Activated naive CD4-positive, alpha-beta T cell treated with anti-CD3 and anti-CD28 coated beads, Interleukin-2, amount 50 U/mL, for 24 hours (primary cell): Measurements from ENCODE around the gene GRM8.

Source experiments
- H3K27ac Mint-ChIP-seq: one replicate; pipeline ENCODE4 v1.8.0; 2021; ENCODE audit warnings: mild to moderate bottlenecking, mixed read lengths
- H3K27me3 Mint-ChIP-seq: one replicate; pipeline ENCODE4 v1.8.0; 2021; ENCODE audit warnings: mixed read lengths
- H3K36me3 Mint-ChIP-seq: one replicate; pipeline ENCODE4 v1.8.0; 2021; ENCODE audit warnings: mixed read lengths
- H3K4me1 Mint-ChIP-seq: one replicate; pipeline ENCODE4 v1.8.0; 2021; ENCODE audit warnings: mixed read lengths
- H3K4me3 Mint-ChIP-seq: one replicate; pipeline ENCODE4 v1.8.0; 2021; ENCODE audit warnings: mild to moderate bottlenecking, mixed read lengths
- H3K9me3 Mint-ChIP-seq: one replicate; pipeline ENCODE4 v1.8.0; 2021; ENCODE audit warnings: mixed read lengths

GRM8 gene

DNA sequence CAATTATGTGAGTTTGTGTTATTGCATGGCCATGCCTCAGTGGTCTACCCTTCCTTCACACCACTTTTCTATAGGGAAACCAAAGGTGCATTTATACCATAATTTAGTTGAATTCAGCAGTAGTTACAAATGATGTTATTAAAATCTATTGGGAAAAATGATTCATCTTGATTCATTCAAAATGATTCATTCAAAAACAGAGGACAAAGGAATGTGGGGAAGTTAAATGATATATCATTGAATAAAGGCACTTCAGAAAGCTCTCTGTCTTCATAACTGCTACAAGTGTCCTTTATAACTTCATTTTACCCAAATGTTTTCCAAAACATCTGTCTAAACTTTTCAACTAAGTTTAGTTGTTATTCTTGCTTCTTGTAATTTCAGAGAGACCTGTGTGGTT is 722.9 kb downstream of the GRM8 start:
- no peaks in the 10 kb centered on the region for H3K36me3 Mint-ChIP-seq
- H3K4me1 Mint-ChIP-seq = no peaks in the 10 kb centered on the region
- H3K27me3 Mint-ChIP-seq = no peaks in the 10 kb centered on the region
- H3K9me3 Mint-ChIP-seq = peaks cover 5% of the 10 kb centered on the region
- no peak overlapping the region for H3K4me3 Mint-ChIP-seq
- H3K27ac Mint-ChIP-seq = no peak overlapping the region

DNA sequence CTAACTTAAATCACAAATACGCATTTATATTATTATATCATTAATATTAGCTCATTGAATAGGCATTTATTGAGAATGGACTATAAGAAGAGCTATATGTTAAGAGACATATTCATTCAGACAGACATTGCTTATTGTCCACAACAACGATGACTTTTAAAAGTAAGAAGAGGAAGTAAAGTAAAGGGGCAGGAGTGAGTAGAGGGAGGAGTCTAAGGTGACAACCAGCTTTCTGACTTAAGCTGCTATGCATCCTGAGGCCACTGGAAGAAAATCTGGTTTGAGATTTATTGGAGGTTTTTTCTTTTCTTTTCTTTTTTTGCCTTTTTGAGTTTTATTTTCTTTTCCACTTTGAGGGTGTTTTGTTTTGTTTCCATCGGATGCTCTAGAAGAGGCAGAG is 723.5 kb downstream of the GRM8 start:
- H3K9me3 Mint-ChIP-seq = peaks cover 5% of the 10 kb centered on the region
- H3K36me3 Mint-ChIP-seq = no peaks in the 10 kb centered on the region
- no peaks in the 10 kb centered on the region for H3K4me1 Mint-ChIP-seq
- no peak overlapping the region for H3K4me3 Mint-ChIP-seq
- no peaks in the 10 kb centered on the region for H3K27me3 Mint-ChIP-seq
- H3K27ac Mint-ChIP-seq = no peak overlapping the region

DNA sequence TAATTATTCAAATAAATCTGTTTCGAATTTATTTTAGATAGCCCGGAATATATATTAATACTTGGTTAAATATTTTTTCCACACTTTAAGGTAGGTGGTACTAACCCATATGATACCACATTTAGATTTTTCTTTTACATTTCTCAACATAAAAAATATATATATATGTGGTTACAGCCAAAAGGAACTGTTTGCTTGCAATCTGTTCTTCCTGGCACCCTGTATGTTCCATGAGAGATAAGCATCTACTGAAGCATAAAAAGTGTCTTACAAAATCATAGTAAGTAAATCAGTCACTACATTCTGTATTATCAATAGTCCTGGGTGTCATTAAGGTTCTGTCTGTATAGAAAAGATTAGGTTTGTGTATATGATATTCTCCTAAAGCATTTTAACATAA is 726.8 kb downstream of the GRM8 start:
- Mint-ChIP-seq H3K36me3 (no peaks in the 10 kb centered on the region), H3K9me3 (peaks cover 10% of the 10 kb centered on the region), H3K4me1 (no peaks in the 10 kb centered on the region), H3K4me3 (no peak overlapping the region), H3K27me3 (no peaks in the 10 kb centered on the region), H3K27ac (no peak overlapping the region)

GRCh38 chr7:126524967-126525366 is 727.8 kb downstream of the GRM8 start:
- Mint-ChIP-seq H3K9me3 (peaks cover 10% of the 10 kb centered on the region), H3K27ac (no peak overlapping the region), H3K4me3 (no peak overlapping the region), H3K27me3 (no peaks in the 10 kb centered on the region), H3K36me3 (no peaks in the 10 kb centered on the region), H3K4me1 (no peaks in the 10 kb centered on the region)

- Mint-ChIP-seq H3K36me3 (no peaks in the 10 kb centered on the region), H3K9me3 (peaks cover 13% of the 10 kb centered on the region), H3K27ac (no peak overlapping the region), H3K4me1 (no peaks in the 10 kb centered on the region), H3K27me3 (no peaks in the 10 kb centered on the region), H3K4me3 (no peak overlapping the region)
Observed at GRCh38 chr7:126511046-126511445, 741.7 kb downstream of the GRM8 start.

- Mint-ChIP-seq H3K4me3 (no peak overlapping the region), H3K27me3 (no peaks in the 10 kb centered on the region), H3K27ac (no peak overlapping the region)
Observed at GRCh38 chr7:126501617-126502016, 751.1 kb downstream of the GRM8 start.

GRCh38 chr7:126499481-126499880 is 753.3 kb downstream of the GRM8 start:
- H3K27me3 Mint-ChIP-seq = no peaks in the 10 kb centered on the region
- H3K4me3 Mint-ChIP-seq = no peak overlapping the region
- no peaks in the 10 kb centered on the region for H3K36me3 Mint-ChIP-seq
- H3K9me3 Mint-ChIP-seq = peaks cover 5% of the 10 kb centered on the region
- H3K27ac Mint-ChIP-seq = no peak overlapping the region
- no peaks in the 10 kb centered on the region for H3K4me1 Mint-ChIP-seq

More at GRCh38 chr7:126501617-126502016, 751.1 kb downstream of the GRM8 start:
- H3K9me3 Mint-ChIP-seq = peaks cover 12% of the 10 kb centered on the region
- H3K36me3 Mint-ChIP-seq = no peaks in the 10 kb centered on the region
- H3K4me1 Mint-ChIP-seq = no peaks in the 10 kb centered on the region

- Mint-ChIP-seq H3K4me1 (no peaks in the 10 kb centered on the region), H3K27me3 (no peaks in the 10 kb centered on the region), H3K9me3 (peaks cover 5% of the 10 kb centered on the region), H3K27ac (no peak overlapping the region), H3K36me3 (no peaks in the 10 kb centered on the region), H3K4me3 (no peak overlapping the region)
Observed at GRCh38 chr7:126495733-126496132, 757.0 kb downstream of the GRM8 start.

- Mint-ChIP-seq H3K27me3 (no peaks in the 10 kb centered on the region), H3K4me3 (no peak overlapping the region), H3K9me3 (peaks cover 5% of the 10 kb centered on the region), H3K27ac (no peak overlapping the region), H3K4me1 (no peaks in the 10 kb centered on the region), H3K36me3 (no peaks in the 10 kb centered on the region)
Observed at GRCh38 chr7:126495001-126495400, 757.7 kb downstream of the GRM8 start.

DNA sequence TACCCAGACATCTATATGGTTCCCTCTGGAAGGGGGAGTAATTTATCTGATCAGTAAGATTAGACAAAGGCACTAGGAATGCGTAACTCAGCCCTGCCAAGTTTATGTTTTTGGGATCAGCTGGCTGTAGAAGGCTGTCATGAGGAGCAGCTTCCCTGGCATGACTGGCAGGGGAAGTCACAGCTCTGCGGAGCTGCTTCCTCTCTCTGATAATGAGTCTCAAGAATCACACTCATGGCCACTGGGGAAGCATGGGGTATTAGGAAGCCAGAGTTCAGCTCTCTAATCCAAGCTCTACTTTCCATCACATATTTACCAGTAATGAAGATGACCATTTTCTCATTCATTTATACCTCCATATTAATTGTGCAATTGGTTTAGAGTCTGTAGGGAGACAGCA is 758.9 kb downstream of the GRM8 start:
- no peaks in the 10 kb centered on the region for H3K9me3 Mint-ChIP-seq
- no peaks in the 10 kb centered on the region for H3K36me3 Mint-ChIP-seq
- no peak overlapping the region for H3K27ac Mint-ChIP-seq
- H3K27me3 Mint-ChIP-seq = no peaks in the 10 kb centered on the region
- no peaks in the 10 kb centered on the region for H3K4me1 Mint-ChIP-seq
- no peak overlapping the region for H3K4me3 Mint-ChIP-seq

DNA sequence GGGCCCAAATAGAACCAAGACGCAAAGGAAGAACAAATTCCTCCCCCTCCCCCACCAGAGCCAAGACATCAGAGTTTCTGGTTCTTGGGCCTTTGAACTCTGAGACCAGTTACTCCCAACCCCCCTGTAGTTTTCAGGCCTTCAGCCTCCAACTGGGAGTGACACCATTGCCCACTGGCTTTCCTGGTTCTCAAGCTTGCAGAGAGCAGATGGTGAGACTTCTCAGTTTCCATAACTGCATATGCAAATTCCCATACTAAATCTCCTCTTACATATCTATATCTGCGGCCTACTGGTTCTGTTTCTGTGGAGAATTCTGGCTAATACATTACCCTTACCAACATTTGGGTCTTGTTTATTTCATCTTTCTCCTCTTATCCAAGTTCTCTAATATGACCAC is 762.9 kb downstream of the GRM8 start:
- H3K27me3 Mint-ChIP-seq = no peaks in the 10 kb centered on the region
- no peaks in the 10 kb centered on the region for H3K36me3 Mint-ChIP-seq
- H3K4me3 Mint-ChIP-seq = no peak overlapping the region
- no peaks in the 10 kb centered on the region for H3K4me1 Mint-ChIP-seq
- no peaks in the 10 kb centered on the region for H3K9me3 Mint-ChIP-seq
- H3K27ac Mint-ChIP-seq = no peak overlapping the region

DNA sequence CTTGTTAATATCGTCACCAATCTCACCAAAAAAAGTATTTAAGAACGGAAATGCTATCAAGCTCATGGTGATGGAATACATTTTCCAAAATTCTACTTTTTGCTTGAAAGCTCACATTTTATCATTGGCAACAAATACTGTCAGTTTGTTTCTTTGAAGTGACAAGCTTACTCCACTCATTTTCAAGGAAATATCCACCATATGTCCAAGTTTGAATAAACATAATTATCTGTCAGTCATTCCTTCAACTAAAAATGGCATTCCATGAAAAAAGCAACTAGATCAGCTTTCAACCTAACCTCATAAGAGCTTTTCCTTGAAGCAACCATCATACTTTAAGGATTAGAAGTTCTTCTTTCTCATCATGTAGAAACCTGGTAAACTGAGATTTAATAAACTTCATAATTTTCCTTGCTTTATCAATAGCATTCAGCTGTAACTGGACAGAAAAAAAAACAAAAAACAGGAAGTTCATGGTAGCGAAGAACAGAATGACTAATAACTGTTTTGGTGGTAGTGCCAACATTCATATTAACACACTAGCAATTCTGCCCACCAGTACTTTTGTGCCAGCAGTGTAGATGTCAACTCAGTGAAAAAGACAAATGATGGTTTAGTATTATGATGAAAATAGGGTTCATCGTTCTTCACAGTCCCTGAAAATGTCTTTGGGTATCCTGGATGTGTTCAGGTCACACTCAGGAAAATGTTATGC is 764.9 kb downstream of the GRM8 start:
- Mint-ChIP-seq H3K4me1 (no peaks in the 10 kb centered on the region), H3K36me3 (no peaks in the 10 kb centered on the region), H3K9me3 (no peaks in the 10 kb centered on the region), H3K4me3 (no peak overlapping the region), H3K27ac (no peak overlapping the region), H3K27me3 (no peaks in the 10 kb centered on the region)

GRCh38 chr7:126486806-126487205 is 765.9 kb downstream of the GRM8 start:
- Mint-ChIP-seq H3K27me3 (no peaks in the 10 kb centered on the region), H3K9me3 (no peaks in the 10 kb centered on the region), H3K36me3 (no peaks in the 10 kb centered on the region), H3K27ac (no peak overlapping the region), H3K4me1 (no peaks in the 10 kb centered on the region), H3K4me3 (no peak overlapping the region)

DNA sequence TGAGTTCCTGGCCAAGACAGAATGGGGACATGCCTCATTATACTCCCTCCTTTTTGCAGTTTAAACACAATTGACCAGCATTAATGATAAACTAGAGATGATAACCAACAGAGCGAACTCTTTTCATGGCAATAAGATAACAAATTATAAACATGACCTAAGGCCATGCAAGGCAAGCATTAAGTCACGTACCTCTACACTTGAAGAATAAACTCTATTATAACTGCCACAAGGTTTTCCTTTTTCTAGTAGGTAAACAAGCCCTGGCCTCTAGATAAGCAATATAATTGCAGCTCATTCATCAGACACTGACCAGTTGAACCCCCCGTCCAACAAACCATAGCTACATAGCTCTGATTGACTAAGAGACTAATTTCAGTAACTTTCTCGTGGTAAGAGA is 767.0 kb downstream of the GRM8 start:
- Mint-ChIP-seq H3K4me3 (no peak overlapping the region), H3K27me3 (no peaks in the 10 kb centered on the region), H3K36me3 (no peaks in the 10 kb centered on the region), H3K27ac (no peak overlapping the region), H3K4me1 (no peaks in the 10 kb centered on the region), H3K9me3 (peaks cover 4% of the 10 kb centered on the region)

GRCh38 chr7:126483972-126484371 is 768.8 kb downstream of the GRM8 start:
- Mint-ChIP-seq H3K9me3 (peaks cover 10% of the 10 kb centered on the region), H3K36me3 (no peaks in the 10 kb centered on the region), H3K4me1 (no peaks in the 10 kb centered on the region), H3K27ac (no peak overlapping the region), H3K4me3 (no peak overlapping the region), H3K27me3 (no peaks in the 10 kb centered on the region)

GRCh38 chr7:126472825-126473224 is 779.9 kb downstream of the GRM8 start:
- H3K4me1 Mint-ChIP-seq = no peaks in the 10 kb centered on the region
- no peaks in the 10 kb centered on the region for H3K36me3 Mint-ChIP-seq
- no peak overlapping the region for H3K27ac Mint-ChIP-seq
- no peak overlapping the region for H3K4me3 Mint-ChIP-seq
- no peaks in the 10 kb centered on the region for H3K9me3 Mint-ChIP-seq
- no peaks in the 10 kb centered on the region for H3K27me3 Mint-ChIP-seq

- H3K4me1 Mint-ChIP-seq = no peaks in the 10 kb centered on the region
- H3K27ac Mint-ChIP-seq = no peak overlapping the region
- H3K9me3 Mint-ChIP-seq = peaks cover 3% of the 10 kb centered on the region
- H3K4me3 Mint-ChIP-seq = no peak overlapping the region
- no peaks in the 10 kb centered on the region for H3K36me3 Mint-ChIP-seq
- H3K27me3 Mint-ChIP-seq = no peaks in the 10 kb centered on the region
Observed at GRCh38 chr7:126462405-126462804, 790.3 kb downstream of the GRM8 start.
